Measurements from ENCODE around the gene MYO16. TPM values are rescaled to one million over a fixed set of nuclear protein-coding genes. Genes with fewer than 3 reads are reported as not detected.

MYO16 gene
- total and polyA plus RNA-seq, 2 of the 4 experiments (the other 2 are of a cell fraction) = under 0.01 to 0.03 TPM

- H3K56ac ChIP-seq (ENCODE audit: extremely low read depth, insufficient read depth, low read length) = no peak overlapping the region
- H2BK20ac ChIP-seq (ENCODE audit: low read depth, low read length) = 0 out of 2 replicates have a peak overlapping the region, but pooled peaks have one; percentile 38
- TF ChIP-seq MAFK (IDR thresholded peaks at IDR 0.05; ENCODE audit: low read depth, low read length) (no peak), CTCF (conservative IDR thresholded peaks at IDR 0.05; ENCODE audit: low read depth, low read length) (no peak), MAZ (IDR thresholded peaks at IDR 0.05; ENCODE audit: borderline replicate concordance, low read depth, low read length) (no peak)
- TF ChIP-seq, protein P1, sequence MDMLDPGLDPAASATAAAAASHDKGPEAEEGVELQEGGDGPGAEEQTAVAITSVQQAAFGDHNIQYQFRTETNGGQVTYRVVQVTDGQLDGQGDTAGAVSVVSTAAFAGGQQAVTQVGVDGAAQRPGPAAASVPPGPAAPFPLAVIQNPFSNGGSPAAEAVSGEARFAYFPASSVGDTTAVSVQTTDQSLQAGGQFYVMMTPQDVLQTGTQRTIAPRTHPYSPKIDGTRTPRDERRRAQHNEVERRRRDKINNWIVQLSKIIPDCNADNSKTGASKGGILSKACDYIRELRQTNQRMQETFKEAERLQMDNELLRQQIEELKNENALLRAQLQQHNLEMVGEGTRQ (IDR thresholded peaks at IDR 0.05; ENCODE audit: low read depth, low read length) = no peak
- TF ChIP-seq, protein P2, sequence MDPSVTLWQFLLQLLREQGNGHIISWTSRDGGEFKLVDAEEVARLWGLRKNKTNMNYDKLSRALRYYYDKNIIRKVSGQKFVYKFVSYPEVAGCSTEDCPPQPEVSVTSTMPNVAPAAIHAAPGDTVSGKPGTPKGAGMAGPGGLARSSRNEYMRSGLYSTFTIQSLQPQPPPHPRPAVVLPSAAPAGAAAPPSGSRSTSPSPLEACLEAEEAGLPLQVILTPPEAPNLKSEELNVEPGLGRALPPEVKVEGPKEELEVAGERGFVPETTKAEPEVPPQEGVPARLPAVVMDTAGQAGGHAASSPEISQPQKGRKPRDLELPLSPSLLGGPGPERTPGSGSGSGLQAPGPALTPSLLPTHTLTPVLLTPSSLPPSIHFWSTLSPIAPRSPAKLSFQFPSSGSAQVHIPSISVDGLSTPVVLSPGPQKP (IDR thresholded peaks at IDR 0.05; ENCODE audit: borderline replicate concordance, low read depth, low read length) = no peak
- H4K8ac ChIP-seq (ENCODE audit: low read depth in 2 of 2, low read length in 2 of 2) = no peak overlapping the region
- BruUV-seq (replicated peaks) = no TSS peak
- no peak overlapping the region for H4K5ac ChIP-seq (ENCODE audit: low read depth, low read length)
- no peak overlapping the region for H3K4me3 ChIP-seq (ENCODE audit: insufficient read depth, low read depth, low read length)
- WGBS, 2 experiments (ENCODE audit: extremely low coverage in 2 of 2, insufficient read length in 1 of 2) = no CpG with 5 or more reads among the region's 3 CpGs
- no peak overlapping the region for H3K4me2 ChIP-seq (ENCODE audit: low read depth, low read length)
- H4K20me1 ChIP-seq (ENCODE audit: insufficient read depth, low read length) = no peaks in the 10 kb centered on the region
- in situ Hi-C loops (cut with MboI; ENCODE audit: low sequenced_read_pairs) (no loop called here), dilution Hi-C loops (cut with HindIII; ENCODE audit: low sequenced_read_pairs, unreplicated experiment) (no loop called here), intact Hi-C loops (cut with micrococcal nuclease) (no loop called here)
- H2BK120ac ChIP-seq (ENCODE audit: low read depth, low read length) = no peak overlapping the region
- no peak overlapping the region for H2AK9ac ChIP-seq (replicated peaks; ENCODE audit: low read depth, low read length, poor library complexity)
- ATAC-seq (ENCODE audit: low read depth) (no peak), DNase-seq (no peak)
- CTCF ChIA-PET = no interaction called here
- no peak overlapping the region for H2AK5ac ChIP-seq (ENCODE audit: low read depth, low read length)
- H2AFZ ChIP-seq (replicated peaks; ENCODE audit: low read length, poor library complexity) = no peak overlapping the region
- no peak overlapping the region for H3K4ac ChIP-seq (ENCODE audit: low read depth, low read length)
- H3K9me1 ChIP-seq (ENCODE audit: insufficient read depth, low read length) = no peaks in the 10 kb centered on the region
- H3K4me1 ChIP-seq (ENCODE audit: control insufficient read depth, insufficient read depth, low read length) = no peaks in the 10 kb centered on the region
- H3K27me3 ChIP-seq (ENCODE audit: control insufficient read depth, insufficient read depth, low read length) = no peaks in the 10 kb centered on the region
- H3K23ac ChIP-seq (ENCODE audit: low read depth, low read length) = no peak overlapping the region
- H3K9me3 ChIP-seq (ENCODE audit: control insufficient read depth, insufficient read depth, low read length) = no peaks in the 10 kb centered on the region
- H3K14ac ChIP-seq (replicated peaks; ENCODE audit: low read depth, low read length) = no peak overlapping the region
- no peak overlapping the region for H2BK15ac ChIP-seq (ENCODE audit: low read depth, low read length)
- POLR2A ChIA-PET (ENCODE audit: unreplicated experiment) = no interaction called here
- no peak overlapping the region for H3K9ac ChIP-seq (ENCODE audit: low read depth, low read length)
- H3K79me1 ChIP-seq (ENCODE audit: low read depth in 1 of 2, low read length in 2 of 2) = no peaks in the 10 kb centered on the region
- no peak overlapping the region for H3K18ac ChIP-seq (ENCODE audit: low read depth, low read length)
- no peak overlapping the region for H4K91ac ChIP-seq (ENCODE audit: insufficient read depth, low read depth, low read length)
- no peak overlapping the region for H3K27ac ChIP-seq (ENCODE audit: insufficient read depth, low read length)
- no peaks in the 10 kb centered on the region for H3K36me3 ChIP-seq (ENCODE audit: control insufficient read depth, insufficient read depth, low read length)
- no peak overlapping the region for H2BK5ac ChIP-seq (ENCODE audit: low read depth, low read length, poor library complexity, severe bottlenecking)
Measured at GRCh38 chr13:109191413-109191812, 562.0 kb downstream of the MYO16 start.
